Activated CD4-positive, alpha-beta T cell treated with anti-CD3 and anti-CD28 coated beads, Interleukin-10, Interleukin-2, amounts not matched to agents 100 ng/mL and 50 ng/mL, durations not matched to agents 16 hours and 8 hours (primary cell): Measurements from ENCODE around the gene WDR88.
"Not testable (repeated sequence)": the region's sequence is repeated elsewhere in the genome, so short reads cannot be mapped to it uniquely, and the experiment has no call there.

ENCODE experiments used
- DNase-seq: peaks from one replicate; pipeline ENCODE4 v3.0.0-alpha.2; 2020

Gene WDR88

GRCh38 chr19:33214596-33214995 lies 82.7 kb downstream of the WDR88 start:
- DNase-seq: no peak

DNA sequence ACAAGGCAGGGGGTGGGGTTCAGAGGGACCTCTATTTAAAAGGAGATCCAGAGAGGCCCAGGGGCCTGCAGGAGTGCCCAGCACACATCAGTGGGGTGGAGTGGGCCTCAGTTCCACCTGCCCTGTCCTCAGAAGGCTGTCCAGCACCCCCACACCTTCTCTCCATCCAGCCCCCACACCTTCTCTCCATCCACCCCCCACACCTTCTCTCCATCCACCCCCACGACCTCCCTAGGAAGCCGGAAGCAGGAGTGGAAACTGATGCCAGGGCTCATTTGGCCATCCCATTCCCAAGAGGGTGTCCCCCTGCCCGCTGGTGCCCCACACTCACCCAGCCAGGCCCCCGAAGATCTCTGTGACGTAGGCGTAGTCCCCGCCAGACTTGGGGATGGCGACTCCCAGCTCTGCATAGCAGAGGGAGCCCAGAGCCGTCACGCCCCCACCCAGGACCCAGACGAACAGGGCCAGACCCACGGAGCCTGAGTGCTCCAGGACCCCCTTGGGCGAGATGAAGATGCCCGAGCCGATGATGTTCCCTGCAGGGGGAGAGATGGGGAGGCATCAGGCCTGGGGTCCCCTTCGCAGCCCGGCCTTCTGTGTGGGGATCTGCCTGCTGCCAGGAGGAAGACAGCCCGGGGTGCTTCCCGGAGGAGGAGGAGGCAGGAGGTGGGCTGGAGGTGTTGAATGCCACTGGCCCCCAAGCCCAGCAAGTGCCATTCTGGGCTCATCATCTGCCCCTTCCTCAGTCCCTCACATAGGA lies 83.7 kb downstream of the WDR88 start:
- no peak for DNase-seq

GRCh38 chr19:33216198-33216830 lies 84.4 kb downstream of the WDR88 start:
- DNase-seq: no peak

- no peak for DNase-seq
Measured at GRCh38 chr19:33217881-33218280, 86.0 kb downstream of the WDR88 start.

- no peak for DNase-seq
Measured at GRCh38 chr19:33219261-33219815, 87.4 kb downstream of the WDR88 start.

DNA sequence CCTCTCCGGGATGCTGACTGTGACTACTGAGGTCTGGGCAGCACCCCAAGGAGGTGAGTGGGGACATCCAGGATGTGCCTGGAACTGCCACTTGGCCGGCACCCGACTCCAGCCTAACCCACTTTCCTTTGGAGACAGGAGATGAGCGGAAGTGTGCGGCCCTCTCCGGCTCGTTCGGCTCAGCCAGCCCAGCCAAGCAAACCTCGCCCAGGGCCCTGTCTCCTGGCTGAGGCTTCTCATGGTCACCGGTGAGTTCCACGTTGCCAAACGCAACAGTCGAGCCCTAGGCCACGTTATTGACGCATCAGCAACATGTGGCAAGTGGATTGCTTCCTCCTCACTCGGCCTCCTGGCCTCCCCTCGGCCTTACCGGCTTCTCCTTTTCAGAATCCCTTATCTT lies 88.2 kb downstream of the WDR88 start:
- no peak for DNase-seq

DNA sequence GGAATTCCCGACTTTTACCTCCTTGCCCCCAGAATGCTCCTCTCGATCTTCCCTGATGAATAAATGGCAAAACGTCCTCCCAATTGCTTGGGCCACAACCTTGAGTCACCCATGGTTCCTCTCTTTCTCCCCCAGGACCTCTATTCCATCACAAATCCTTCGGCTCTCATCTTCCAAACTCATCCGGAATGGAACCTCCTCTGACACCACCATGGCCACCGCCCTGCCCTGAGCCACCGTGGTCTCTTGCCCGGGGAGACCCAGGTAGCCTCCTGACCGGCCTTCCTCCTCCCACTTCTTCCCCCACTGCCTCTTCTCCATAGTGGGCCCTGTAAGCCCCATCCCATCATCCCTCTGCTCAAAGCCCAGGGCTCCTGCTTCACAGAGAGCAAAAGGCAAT lies 88.8 kb downstream of the WDR88 start:
- DNase-seq: no peak

DNA sequence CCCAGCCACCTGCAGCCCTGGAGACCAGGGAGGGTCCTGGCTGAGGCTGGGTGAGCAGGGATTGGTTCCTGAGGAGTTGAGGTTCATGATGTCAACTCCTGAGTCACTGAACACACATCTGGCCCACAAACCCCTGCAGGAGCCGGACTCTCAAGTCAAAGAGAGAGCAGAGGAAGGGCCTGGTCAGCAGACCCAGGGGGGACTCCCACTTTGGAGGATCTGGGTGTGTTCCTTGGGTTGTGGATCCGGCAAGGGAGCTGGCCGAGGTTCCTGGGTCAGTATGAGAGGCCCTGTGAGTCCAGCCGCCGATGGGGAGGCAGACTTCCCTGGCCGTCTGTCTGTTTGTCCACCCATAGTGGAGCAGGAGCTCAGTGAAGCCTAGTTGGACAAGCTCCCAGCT lies 89.7 kb downstream of the WDR88 start:
- no peak for DNase-seq

GRCh38 chr19:33222255-33222654 lies 90.3 kb downstream of the WDR88 start:
- DNase-seq: not testable (repeated sequence)

- no peak for DNase-seq
Measured at GRCh38 chr19:33224694-33225457, 93.0 kb downstream of the WDR88 start.
